HG02884 (cell line): ENCODE results near the gene PEAR1.

Experiments used
- ATAC-seq: cut with Tn5 transposase; IDR thresholded peaks from one replicate; pipeline ENCODE4 v1.9.1; 2021; ENCODE audit warnings: mild to moderate bottlenecking, moderate library complexity; ENCODE audit not compliant: unreplicated experiment

Gene PEAR1

DNA sequence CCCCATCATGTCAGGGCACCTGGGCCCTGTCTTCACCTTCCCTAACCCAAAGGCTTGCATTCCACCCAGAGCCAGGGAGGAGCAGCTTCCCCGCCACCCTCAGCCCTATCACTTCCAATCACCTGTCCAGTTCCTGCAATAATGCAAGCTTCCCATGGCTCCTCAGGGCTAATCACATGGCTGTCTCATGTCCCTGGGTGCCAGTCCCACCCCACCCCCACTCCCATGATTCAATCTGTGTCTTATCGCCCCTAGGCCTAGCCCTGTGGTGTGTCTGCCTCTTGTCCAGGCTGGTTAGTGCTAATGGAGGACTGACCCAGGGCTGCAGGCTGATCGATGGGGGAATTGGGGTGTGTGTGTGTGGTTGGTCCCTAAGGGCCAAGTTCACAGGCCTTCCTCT, 11.0 kb upstream of the PEAR1 start:
- ATAC-seq = no peak

DNA sequence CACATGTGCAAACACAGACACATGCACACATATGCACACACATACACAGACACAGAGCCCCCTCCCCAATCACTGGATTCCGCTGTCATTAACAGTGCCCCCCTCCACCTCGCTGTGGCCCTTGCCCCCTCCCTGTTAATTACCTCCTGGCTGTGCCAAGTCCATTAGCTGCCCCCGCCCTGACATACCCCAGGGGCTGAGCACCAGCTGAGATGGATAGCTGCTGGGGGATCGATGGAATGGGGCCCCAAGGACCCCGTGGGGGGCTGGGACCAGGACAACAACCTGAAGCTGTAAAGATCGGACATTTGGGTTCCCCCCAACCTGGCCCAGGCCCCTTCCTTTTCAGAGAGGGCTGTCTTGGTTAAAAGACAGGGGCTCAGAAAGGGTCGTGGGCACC, 9.6 kb upstream of the PEAR1 start:
- no peak for ATAC-seq

DNA sequence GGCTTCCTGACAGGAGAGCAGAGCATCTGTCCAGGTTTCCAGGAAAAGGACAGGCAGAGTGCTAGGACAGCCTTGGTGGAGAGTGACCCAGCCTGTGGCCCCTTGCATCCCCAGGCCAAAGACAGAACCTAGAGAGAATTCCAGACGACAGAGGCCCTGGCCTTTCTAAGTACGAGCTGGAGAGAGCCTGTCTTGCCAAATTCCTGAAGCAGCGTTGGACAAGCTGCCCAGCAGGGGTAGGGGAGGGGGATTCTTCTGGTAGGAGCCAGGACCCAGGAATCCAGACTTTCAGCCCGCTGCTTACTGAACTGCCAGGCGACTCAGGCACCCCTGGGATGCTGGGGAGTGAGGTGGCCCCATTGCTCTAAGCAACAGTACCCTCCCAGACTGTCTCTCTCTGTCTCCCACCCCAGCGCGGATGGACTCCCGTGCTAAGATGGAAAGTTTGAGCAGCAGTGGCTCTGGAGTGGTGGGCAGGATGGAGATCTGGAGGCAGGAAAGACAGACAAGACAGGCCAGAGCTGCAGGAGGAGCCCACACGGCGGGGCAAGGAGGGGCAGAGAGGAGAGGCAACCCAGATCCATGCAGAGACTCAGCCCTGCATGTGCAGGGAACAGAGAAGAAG, 8.8 kb upstream of the PEAR1 start:
- no peak for ATAC-seq

DNA sequence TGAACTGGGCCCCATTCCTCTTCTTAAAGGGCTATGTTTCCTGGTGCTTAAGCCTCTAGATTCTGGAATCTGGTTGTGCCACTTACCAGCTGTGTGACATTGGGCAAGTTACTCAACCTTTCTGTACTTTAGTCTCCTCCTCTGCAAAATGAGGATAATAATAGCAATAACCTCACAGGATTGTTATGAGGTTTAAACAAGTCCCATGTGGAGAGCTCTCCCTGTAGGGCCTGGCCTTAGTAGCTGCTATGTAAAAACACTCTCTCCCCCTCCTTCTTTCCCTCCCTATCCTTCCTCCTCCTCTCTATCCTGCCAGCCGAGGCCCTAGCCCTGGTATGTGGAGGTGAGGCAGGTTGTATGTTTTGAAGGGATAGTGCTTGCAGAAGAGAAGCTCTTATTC, 8.2 kb upstream of the PEAR1 start:
- no peak for ATAC-seq

DNA sequence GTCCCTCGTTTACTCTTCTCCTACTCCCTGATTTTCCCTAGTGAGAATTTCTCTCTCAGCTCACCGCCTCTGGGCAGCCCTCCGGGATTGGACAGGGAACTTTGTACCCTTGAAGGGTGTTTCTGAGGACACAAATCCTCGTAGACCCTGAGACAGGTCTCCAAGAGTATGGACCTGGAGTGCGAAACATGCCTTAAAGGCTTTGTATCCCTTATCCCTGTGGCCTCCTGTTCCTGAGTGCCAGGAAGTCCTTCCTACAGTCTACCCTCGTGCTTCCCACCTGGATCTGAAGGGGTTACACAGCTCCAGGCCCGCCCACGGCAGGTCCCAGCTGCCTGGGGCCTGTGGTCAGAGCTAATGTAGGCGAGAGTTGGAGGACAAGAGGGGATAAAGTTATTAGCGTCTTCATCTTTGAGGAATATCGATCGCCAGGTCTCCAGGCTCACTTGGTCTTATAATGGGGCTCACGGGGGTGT, 7.6 kb upstream of the PEAR1 start:
- ATAC-seq = no peak

DNA sequence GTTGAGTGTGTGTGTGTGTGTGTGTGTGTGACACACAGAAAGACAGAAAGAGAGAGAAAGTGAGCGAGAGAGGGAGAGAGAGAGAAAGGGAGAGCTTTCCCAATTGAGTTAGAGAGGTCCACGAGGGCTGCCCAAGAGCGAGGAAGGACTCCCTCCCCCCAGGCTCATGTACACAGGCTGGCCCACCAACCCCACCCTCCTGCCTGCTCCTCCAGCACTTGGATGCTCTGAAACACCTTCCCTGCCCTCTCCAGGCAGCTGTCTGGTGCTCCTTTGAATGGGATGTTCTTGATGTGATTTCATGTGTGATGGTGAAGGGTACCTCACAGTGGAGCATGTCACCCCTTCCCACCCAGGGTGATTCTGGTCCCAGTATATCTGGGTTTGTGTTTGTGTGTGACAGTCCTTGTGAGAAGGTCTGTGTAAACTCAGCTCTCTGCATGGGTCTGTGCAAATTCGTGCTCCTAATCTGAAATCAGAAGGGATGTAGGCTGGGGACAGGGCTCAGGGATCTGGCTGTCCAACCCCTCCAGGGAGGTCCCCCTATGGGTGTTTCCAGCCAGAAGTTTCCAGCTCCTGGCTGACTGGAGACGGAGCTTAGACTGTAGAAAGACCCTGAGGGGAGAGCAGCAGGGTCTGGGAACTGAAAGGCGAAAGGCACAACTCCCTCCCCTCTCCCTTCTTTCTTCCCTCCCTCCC, 6.8 kb upstream of the PEAR1 start:
- ATAC-seq = no peak

DNA sequence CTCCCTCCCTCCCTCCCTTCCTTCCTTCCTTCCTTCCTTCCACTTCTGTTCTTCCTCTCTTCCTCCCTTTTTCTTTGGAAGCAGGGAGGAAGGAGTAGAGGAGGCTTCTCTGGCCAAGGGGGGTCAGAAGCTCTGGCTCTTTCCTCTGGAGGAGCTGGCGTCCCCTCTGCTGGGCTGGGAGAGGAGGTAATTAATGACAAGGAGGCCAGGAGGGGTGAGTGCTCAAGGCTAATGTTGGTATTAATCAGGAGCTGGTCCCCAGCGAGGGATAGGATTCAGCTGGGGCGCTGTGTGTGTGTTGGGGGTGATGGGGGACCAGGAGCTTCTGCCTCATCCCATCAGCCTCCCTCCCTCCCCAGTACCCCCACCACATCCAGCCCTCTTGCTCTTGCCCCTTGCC, 6.2 kb upstream of the PEAR1 start:
- no peak for ATAC-seq

DNA sequence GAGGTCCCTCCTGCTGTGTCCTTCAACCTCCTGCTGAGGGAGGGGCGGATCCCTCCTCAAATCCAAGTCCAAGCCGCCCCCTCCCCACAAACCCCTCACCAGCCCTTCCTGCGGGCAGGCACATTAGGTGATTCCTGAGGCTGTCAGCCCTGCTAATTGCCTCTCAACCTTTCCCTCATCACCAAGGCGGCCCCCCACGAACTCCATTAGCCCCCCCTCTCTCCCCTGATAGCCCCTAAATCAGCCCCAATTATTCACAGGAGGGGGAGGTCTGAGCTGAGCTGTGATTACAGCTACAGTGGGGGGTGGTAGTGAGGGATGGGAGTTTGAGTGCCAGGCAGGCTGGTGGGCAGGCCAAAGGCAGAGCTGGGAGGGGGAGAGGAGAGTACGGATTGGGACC, 5.8 kb upstream of the PEAR1 start:
- no peak for ATAC-seq

DNA sequence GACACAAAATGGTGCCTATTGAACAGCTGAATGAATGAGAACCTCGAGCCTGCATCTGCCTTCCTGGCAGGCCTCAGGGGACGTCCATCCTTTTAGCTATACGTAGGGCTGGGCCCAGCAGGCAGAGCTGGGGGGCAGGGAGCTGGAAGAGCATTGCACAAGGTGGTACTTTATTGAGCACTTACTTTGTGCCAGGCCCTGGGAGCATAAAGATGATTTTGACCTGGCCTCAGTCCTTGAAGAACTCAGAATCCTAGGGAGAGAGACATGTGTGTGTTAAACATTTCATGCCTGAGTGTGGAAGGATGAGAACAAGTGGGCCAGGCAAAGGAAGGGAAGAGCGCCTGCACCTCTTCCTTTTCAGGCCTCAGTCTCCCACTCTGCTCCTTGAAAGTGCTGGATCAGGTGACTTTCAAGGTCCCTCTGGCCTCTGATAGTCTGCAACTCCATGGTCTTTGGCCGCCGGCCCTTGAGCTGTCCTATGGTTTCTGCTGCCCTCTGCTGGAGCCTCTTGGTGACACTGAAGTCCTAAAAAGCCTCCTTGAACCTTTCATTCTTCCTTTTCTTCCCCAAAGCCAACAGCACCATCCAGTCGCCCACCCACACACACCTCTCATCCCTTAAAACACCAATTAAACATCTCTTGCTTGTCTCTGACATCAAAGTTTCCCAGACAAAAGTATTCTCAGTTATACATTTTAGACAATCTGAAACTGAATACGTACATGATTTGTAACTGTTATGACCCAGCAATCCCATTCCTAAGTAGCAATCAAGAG, 3.5 kb upstream of the PEAR1 start:
- no peak for ATAC-seq

DNA sequence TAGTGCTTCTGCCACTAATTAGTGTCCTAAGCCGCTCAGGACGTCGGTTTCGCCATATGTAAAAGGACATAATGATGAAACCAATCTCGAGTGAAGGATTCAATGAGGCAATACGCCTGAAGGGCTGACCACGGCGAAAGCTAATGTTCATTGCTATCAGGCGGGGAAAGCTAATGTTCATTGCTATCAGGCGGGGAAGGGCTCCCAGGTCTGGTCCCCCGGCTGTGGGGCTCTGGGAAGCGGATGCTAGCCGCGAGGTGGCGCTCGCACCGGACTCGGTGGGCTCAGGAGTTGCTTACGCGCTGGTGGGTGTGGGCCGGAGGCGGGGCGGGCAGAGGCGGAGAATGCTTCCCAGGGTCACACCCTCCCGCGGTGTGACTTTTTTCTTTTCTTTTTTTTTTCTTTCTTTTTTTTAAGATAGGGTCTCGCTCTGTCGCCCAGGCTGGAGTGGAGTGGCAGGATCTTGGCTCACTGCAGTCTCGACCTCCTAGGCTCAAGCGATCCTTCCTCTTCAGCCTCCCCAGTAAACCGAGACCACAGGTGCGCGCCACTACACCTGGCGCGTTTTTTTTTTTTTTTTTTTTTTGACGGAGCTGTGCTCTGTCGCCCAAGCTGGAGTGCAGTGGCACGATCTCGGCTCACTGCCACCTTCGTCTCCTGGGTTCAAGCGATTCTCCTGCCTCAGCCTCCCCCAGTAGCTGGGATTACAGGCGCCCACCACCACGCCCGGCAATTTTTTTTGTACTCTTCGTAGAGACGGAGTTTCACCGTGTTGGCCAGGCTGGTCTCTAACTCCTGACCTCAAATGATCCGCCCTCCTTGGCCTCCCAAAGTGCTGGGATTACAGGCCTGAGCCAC, 1.1 kb upstream of the PEAR1 start:
- ATAC-seq = no peak

DNA sequence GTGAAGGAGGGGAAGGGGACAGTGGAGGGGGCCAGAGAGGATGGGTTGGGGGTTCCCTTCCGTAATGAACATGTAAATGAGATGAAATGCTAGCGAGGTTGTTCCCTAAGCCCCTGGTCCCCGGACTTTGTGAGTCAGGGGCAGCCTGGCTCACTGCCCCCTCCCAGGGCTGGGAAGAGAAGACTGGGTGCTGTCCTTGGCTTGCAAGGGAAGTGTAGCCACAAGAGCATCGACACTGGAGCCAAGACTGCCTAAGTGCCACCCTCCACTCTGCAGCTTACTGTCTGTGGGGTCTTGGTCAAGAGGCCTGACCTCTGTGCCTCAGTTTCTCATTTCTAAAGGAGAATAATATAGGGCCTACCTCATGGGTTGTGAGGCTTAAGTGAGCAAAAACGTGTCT, 483 bp downstream of the PEAR1 start:
- ATAC-seq = no peak

DNA sequence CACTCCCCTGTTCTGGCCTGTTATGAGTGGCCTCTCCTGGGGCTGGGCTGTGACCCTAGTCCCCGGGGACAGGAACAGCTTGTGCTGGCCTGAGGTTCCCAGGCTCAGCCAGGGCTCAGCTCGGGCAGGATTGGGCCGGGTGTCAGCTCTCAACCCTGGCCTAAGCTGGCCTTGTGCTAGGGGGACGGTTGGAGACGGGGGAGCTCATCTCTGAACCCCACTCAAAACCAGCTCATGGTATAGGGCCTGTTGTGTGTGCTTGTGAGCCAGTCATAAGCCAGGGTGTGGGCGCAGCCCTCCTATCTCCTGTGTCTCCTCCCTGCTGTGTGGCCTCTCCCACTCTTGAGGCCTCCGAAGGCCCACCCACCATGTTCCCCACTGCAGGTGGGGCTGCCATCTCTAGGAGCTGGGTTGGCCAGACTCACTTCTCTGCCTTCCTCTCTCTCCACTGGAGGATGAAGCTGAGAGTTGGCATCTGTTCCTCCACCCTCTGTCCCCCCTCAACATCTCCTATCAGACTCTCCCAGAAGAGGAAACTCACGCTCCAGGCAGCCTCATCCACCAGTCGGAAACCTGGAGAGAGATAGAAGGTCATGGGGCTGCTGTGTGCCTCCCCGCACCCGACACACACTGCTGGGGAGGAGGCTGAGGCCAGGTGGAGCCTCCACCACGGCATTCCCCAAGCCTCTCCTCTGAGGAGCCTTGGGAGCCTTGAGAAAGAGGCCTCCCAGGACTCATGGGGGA, 1.4 kb downstream of the PEAR1 start:
- no peak for ATAC-seq

DNA sequence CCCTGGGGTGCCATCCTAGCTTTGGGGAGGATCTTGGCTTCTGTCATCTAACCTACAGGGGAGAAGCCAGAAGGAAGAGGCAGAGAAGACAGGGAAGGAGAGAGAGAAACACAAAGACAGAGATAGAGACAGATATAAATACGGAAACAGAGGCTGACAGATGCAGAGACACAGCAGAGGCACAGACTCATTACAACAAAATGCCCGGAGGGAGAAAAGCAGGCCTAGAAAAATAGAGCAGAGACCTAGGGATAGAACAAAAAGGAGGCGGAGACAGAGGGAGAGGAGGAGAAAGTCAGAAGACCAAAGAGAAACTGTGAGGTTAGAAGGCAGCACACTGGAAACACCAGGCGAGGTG, 1.9 kb downstream of the PEAR1 start:
- ATAC-seq = no peak

DNA sequence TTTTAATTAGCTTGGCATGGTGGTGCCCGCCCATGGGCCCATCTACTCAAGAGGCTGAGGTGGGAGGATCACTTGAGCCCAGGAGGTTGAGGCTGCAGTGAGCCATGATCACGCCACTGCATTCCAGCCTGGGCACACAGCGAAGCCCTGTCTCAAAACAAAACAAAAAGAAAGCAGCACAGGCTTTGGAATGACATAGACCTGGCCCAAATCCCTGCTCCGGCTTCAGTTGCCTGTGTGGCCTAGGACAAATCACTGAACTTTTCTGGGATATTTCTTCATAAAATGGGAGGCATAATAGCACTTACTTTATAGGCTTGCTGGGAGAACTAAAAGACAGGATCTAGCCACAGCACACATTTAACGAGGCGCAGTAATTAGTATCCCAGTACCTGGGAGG, 2.4 kb downstream of the PEAR1 start:
- no peak for ATAC-seq

DNA sequence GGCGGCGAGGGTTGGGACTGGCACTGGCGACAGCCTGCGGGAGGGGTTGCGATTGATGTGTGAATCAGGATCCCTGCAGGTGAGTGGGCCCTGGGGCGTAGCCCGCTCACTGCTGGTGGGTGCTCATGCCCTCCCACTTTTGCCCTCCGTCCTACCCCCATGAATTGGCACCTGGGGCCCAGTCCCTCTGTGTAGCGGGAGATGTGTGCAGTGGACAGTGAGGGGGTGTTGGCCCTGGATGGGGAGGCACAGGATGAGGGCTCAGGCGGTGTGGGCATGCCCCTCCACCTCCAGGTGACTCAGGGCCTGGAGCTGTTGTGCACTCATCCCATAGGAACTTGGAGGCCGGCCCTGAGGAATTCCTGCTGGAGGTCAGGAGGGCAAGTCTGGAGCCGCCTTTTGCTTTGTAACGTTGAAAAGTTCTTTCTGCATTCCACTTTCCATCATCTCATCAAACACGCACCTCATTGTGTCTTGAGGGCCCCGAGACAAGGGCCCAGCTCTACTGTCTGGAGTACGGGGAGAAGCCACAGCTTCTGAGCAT, 3.0 kb downstream of the PEAR1 start:
- no peak for ATAC-seq

DNA sequence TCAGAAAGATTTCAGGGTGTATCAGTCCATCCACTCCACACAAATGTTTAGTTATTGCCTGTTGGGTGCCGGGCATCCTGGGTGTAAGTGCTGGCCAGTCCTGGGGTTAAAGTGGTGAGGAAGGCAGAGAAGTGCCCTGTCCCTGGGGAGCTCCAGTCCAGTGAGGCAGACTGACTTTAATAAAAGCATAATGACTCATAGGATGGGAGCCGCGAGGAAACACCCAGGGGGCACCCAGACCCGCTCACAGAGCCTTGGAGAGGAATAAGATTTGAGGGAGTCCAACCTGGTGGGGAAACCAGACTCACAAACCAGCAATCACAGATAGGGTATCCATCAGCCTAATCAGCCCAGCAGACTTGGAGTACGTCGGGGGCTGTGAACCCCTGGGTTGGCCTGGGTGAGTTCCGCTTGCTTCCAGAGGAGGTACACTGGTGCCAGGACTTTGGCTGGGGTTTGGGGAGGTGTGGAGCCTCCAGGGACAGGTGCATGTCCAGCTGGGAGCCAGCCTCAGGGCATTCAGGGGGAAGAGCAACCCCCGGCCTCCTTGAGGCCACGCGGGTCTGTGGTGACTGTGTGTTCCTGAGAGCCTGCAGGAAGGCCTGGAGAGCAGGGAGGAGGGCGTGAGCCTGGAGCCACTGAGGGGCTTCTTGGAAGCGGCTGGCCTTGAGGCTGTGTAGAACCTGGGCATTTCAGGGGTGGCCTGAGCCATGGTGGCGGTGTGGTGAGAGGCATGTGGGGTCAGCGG, 3.7 kb downstream of the PEAR1 start:
- no peak for ATAC-seq

DNA sequence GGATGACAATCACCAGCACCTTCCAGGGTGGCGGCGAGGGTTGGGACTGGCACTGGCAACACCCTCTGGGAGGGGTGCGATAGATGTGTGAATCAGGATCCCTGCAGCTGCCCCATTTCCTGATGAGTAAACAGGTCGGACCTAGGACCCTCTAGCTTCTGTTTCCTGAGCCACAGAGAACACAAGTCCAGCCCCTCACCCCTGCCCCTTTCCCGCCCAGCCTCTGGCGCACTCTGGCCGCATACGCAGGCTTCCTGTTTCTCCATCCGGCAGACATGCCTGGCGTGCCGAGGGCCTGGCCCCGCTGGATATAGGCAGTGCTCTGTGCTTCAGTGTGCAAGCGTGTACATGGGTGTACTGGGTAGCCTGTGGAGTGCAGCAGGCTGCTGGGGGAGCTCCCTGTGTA, 4.6 kb downstream of the PEAR1 start:
- ATAC-seq = no peak

DNA sequence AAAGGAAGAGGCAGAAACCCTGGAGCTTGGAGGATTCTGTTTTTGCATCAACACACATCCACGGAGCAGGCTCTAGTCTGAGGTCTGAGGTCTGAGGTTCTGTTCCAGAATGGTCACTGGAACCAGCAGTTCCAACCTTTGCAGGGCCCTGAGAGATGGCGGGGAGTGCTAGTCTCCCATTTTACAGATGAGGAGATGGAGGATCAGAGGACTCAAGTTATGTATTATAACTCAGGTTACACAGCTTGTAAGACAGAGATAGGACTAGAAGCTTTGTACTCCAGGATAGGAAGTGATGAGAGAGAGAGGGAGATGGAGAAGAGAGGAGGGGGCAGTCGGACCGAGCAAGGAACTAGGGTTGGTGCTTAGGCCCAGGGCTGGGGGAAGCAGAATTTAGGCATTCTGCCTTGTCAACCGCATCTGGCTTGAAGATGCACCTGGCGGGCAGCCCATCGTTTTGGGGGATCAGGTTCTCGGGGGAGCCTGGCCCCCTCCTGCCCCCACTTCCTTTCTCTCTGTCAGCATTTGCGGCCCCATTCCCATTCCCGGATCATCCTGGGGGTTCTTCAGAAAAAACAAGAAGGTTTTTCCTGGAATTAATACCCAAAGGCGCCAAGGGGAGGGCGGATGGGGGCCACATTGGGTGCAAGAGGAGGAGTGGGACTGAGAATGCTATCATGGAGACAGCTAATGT, 5.6 kb downstream of the PEAR1 start:
- ATAC-seq = no peak
